Lung (tissue), 12 donors: ENCODE data around the gene TOX2. TPM values are rescaled to one million over a fixed set of nuclear protein-coding genes. Genes with fewer than 3 reads are reported as not detected.

Source experiments
- ATAC-seq: fragments of 200-7000 bp; cut with Tn5 transposase; one replicate; pipeline ENCODE4 v1.9.1; 2020; ENCODE audit warnings: moderate number of reproducible peaks; ENCODE audit not compliant: insufficient read depth, low FRiP score
- DNase-seq, 3 donors: peaks; one replicate each; pipeline ENCODE4 v3.0.0-alpha.2; 2013 to 2017
- H3K27ac ChIP-seq, 2 donors: one replicate each; pipeline ENCODE4 v1.5.1; 2013; ENCODE audit warnings: mild to moderate bottlenecking in 2 of 2, moderate library complexity in 2 of 2, control low read depth in 1 of 2, inconsistent platforms in 1 of 2, low read depth in 1 of 2, low read length in 1 of 2
- H3K27me3 ChIP-seq, 3 donors: one replicate each; pipeline ENCODE4 v1.5.1; 2013; ENCODE audit warnings: low read length in 2 of 3; ENCODE audit not compliant: control insufficient read depth in 3 of 3, insufficient read depth in 3 of 3
- H3K36me3 ChIP-seq, 4 donors: one replicate each; pipeline ENCODE4 v1.5.1; 2013; ENCODE audit warnings: low read length in 4 of 4, mild to moderate bottlenecking in 1 of 4, moderate library complexity in 1 of 4; ENCODE audit not compliant: control insufficient read depth in 4 of 4, insufficient read depth in 4 of 4
- H3K4me1 ChIP-seq, 5 donors: one replicate each; pipeline ENCODE4 v1.5.1; 2013; ENCODE audit warnings: low read length in 5 of 5, mild to moderate bottlenecking in 2 of 5, moderate library complexity in 1 of 5; ENCODE audit not compliant: control insufficient read depth in 5 of 5, insufficient read depth in 5 of 5
- H3K4me3 ChIP-seq: one replicate; pipeline ENCODE4 v1.5.1; 2013; ENCODE audit warnings: mild to moderate bottlenecking, control low read depth, moderate library complexity
- H3K9ac ChIP-seq, 2 donors: one replicate each; pipeline ENCODE4 v1.5.1; 2013; ENCODE audit warnings: low read length in 2 of 2, control low read depth in 1 of 2; ENCODE audit not compliant: insufficient read depth in 1 of 2
- H3K9me3 ChIP-seq, 4 donors: one replicate each; pipeline ENCODE4 v1.5.1; 2013; ENCODE audit warnings: low read length in 3 of 4, mild to moderate bottlenecking in 1 of 4, moderate library complexity in 1 of 4; ENCODE audit not compliant: control insufficient read depth in 4 of 4, insufficient read depth in 3 of 4
- CTCF ChIP-seq: IDR thresholded peaks from 2 replicates; pipeline ENCODE4 v1.5.1; 2012; ENCODE audit warnings: mild to moderate bottlenecking; ENCODE audit errors: control extremely low read depth, extremely low read depth
- WGBS, 2 donors: extraction: QIAGEN DNeasy Blood & Tissue Kit; methylation state at CpG; one replicate each; pipeline ENCODE4 v1.1.7; 2013; 5-methylcytosine and 5-hydroxymethylcytosine counted together
- polyA plus RNA-seq, 2 donors: library from polyadenylated mRNA; stranded (reverse); fragments of 200-250 nt; gene quantifications; one replicate each; pipeline ENCODE4 v1.2.1, GENCODE V29; 2013
- total RNA-seq, 2 donors: library from RNA; depleted of rRNA in 1 of 2; stranded (reverse); fragments of >200 nt in 1 of 2; gene quantifications; one replicate each; pipeline ENCODE4 v1.2.1, GENCODE V29; 2014 to 2021
- donor health status: control.
- donor health status: control.
- donor health status: Bipolar disorder and iron deficiency.
- donor health status: healthy.
- donor health status: DM: yes; HTN: yes; CAD: no.

Gene TOX2
- total and polyA plus RNA-seq, 4 donors, result 12.0 to 25.5 (median 16.6) TPM

DNA sequence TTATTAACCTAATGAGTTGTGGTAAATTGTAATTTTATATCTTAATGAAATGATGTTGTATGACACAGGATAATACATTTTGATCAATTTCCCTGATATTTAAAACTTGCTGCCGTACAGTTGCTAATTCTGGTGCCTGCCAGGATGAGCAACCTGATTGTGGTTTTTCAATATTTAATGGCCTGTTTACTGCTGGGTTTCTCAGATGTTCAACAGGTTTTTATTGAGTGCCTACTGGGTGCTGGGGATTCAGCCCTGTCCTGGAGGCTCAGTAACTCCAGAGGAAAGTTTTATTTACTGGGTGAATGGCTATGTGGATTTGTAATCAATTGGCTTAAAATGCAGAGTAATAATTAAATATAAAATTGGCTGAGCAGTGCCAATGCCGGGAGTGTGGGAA lies 8.0 kb downstream of the TOX2 start:
- Histone ChIP-seq H3K4me3 (no peak overlapping the region), H3K36me3 (no peaks in the 10 kb centered on the region), H3K9me3 (no peaks in the 10 kb centered on the region), H3K27me3 (peaks cover 0 to 3% (median 2%) of the 10 kb centered on the region in 3 donors), H3K4me1 (peaks cover 0 to 38% (median 9%) of the 10 kb centered on the region in 5 donors), H3K9ac (no peak overlapping the region), H3K27ac (no peak overlapping the region)
- DNase-seq (no peak), ATAC-seq (no peak)
- WGBS, 2 donors, result 84 to 88% methylated on average over 2 of the region's 2 CpGs
- no peak for TF ChIP-seq CTCF

- Histone ChIP-seq H3K9me3 (no peaks in the 10 kb centered on the region), H3K9ac (no peak overlapping the region), H3K4me1 (peaks cover 0 to 41% (median 10%) of the 10 kb centered on the region in 5 donors), H3K27ac (no peak overlapping the region), H3K27me3 (peaks cover 0 to 3% (median 0%) of the 10 kb centered on the region in 3 donors), H3K36me3 (no peaks in the 10 kb centered on the region), H3K4me3 (no peak overlapping the region)
- TF ChIP-seq CTCF, result no peak
- ATAC-seq (no peak), DNase-seq (no peak)
- WGBS, 2 donors, result 81 to 86% methylated on average over 3 of the region's 3 CpGs
Observed at GRCh38 chr20:43923322-43923721, 8.7 kb downstream of the TOX2 start.

- TF ChIP-seq CTCF, result no peak
- WGBS, 2 donors, result 83 to 92% methylated on average over 4 of the region's 4 CpGs
Observed at GRCh38 chr20:43923917-43924316, 9.3 kb downstream of the TOX2 start.

DNA sequence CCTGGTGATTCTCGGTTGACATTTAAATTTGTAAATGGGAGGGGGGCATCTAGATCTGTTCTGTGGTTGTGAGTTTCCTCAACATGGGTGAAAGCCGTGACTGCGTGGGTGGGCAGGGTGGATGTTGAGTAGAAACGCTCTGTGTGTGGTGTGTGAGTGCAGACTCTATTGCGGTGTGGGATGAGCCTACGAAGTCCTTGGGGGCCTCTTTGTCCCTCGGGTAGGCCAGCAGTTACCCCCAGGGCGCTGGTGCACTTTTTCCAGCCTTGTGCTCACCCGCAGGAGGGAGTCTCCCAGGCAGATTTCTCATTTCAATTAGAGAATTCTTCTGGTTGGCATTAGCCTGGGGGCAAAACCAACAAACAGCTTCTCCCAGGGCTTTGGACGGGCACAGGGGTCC lies 10.6 kb downstream of the TOX2 start:
- Histone ChIP-seq H3K4me1 (peaks cover 0 to 44% (median 12%) of the 10 kb centered on the region in 5 donors), H3K9ac (no peak overlapping the region), H3K27me3 (peaks cover 0 to 1% (median 0%) of the 10 kb centered on the region in 3 donors), H3K9me3 (no peaks in the 10 kb centered on the region), H3K36me3 (no peaks in the 10 kb centered on the region), H3K4me3 (no peak overlapping the region), H3K27ac (peak overlapping the region in 1 of 2 donors; percentile 52)
- no peak for ATAC-seq
- no peak for TF ChIP-seq CTCF
- DNase-seq, result no peak
- 69 to 76% methylated on average over 10 of the region's 10 CpGs for WGBS, 2 donors

More at GRCh38 chr20:43923917-43924316, 9.3 kb downstream of the TOX2 start:
- Histone ChIP-seq H3K9me3 (no peaks in the 10 kb centered on the region), H3K27ac (no peak overlapping the region), H3K9ac (no peak overlapping the region), H3K27me3 (peaks cover 0 to 3% (median 0%) of the 10 kb centered on the region in 3 donors), H3K4me1 (peaks cover 0 to 44% (median 13%) of the 10 kb centered on the region in 5 donors), H3K4me3 (no peak overlapping the region), H3K36me3 (no peaks in the 10 kb centered on the region)
- DNase-seq (no peak), ATAC-seq (no peak)
